KMS-11 (cell line): Measurements from ENCODE around the gene TASP1.
A peak's percentile ranks its signal among the peaks of the same experiment; 100 is the strongest.
"Not testable (repeated sequence)": the region's sequence is repeated elsewhere in the genome, so short reads cannot be mapped to it uniquely, and the experiment has no call there.

Experiments used
- H2AFZ ChIP-seq: fragments of 200-600 bp; sonication (generic); 2 replicates; pipeline ENCODE4 v1.6.1; 2016; ENCODE audit warnings: antibody characterized with exemption, mixed run types, low read depth
- H3K27ac ChIP-seq: fragments of 200-600 bp; sonication (generic); 2 replicates; pipeline ENCODE4 v1.6.1; 2016; ENCODE audit warnings: mild to moderate bottlenecking, mixed run types
- H3K27me3 ChIP-seq: fragments of 200-600 bp; sonication (generic); 2 replicates; pipeline ENCODE4 v1.6.1; 2017; ENCODE audit warnings: mild to moderate bottlenecking, low read depth, mixed run types, moderate library complexity; ENCODE audit not compliant: insufficient read depth
- H3K36me3 ChIP-seq: fragments of 200-600 bp; sonication (generic); 2 replicates; pipeline ENCODE4 v1.6.1; 2017; ENCODE audit warnings: mild to moderate bottlenecking, mixed run types; ENCODE audit not compliant: insufficient read depth
- H3K4me1 ChIP-seq: fragments of 200-600 bp; sonication (generic); 2 replicates; pipeline ENCODE4 v1.6.1; 2016; ENCODE audit warnings: mild to moderate bottlenecking, low read depth, mixed run types; ENCODE audit not compliant: poor library complexity, severe bottlenecking
- H3K4me2 ChIP-seq: fragments of 200-600 bp; sonication (generic); 2 replicates; pipeline ENCODE4 v1.7.0; 2016; ENCODE audit warnings: mild to moderate bottlenecking, mixed run types
- H3K4me3 ChIP-seq: fragments of 200-600 bp; sonication (generic); IDR thresholded peaks from 2 replicates; pipeline ENCODE4 v1.6.1; 2017; ENCODE audit warnings: low read depth, low read length, mixed read lengths; ENCODE audit not compliant: insufficient read depth
- H3K79me2 ChIP-seq: fragments of 200-600 bp; sonication (generic); 2 replicates; pipeline ENCODE4 v1.6.1; 2016; ENCODE audit warnings: low read depth, mixed run types; ENCODE audit not compliant: insufficient read depth
- H3K9ac ChIP-seq: fragments of 200-600 bp; sonication (generic); 2 replicates; pipeline ENCODE4 v1.6.1; 2016; ENCODE audit warnings: mild to moderate bottlenecking, mixed run types
- H4K20me1 ChIP-seq: fragments of 200-600 bp; sonication (generic); 2 replicates; pipeline ENCODE4 v1.6.1; 2016; ENCODE audit warnings: mild to moderate bottlenecking, mixed run types; ENCODE audit not compliant: insufficient read depth
- TF ChIP-seq, protein P1 (sequence below): fragments of 200-600 bp; sonication (generic); conservative IDR thresholded peaks from 2 replicates; pipeline ENCODE4 v1.6.1; 2017; ENCODE audit warnings: low read depth, mild to moderate bottlenecking, antibody characterized with exemption, low read length, moderate library complexity, mixed read lengths

The TASP1 gene

GRCh38 chr20:13644010-13644409, 5.3 kb upstream of the TASP1 start:
- H3K27ac ChIP-seq, result no peak overlapping the region
- H3K9ac ChIP-seq, result no peak overlapping the region
- H3K27me3 ChIP-seq, result no peaks in the 10 kb centered on the region
- H3K4me1 ChIP-seq, result no peaks in the 10 kb centered on the region
- H3K4me2 ChIP-seq, result no peak overlapping the region
- TF ChIP-seq, protein P1, sequence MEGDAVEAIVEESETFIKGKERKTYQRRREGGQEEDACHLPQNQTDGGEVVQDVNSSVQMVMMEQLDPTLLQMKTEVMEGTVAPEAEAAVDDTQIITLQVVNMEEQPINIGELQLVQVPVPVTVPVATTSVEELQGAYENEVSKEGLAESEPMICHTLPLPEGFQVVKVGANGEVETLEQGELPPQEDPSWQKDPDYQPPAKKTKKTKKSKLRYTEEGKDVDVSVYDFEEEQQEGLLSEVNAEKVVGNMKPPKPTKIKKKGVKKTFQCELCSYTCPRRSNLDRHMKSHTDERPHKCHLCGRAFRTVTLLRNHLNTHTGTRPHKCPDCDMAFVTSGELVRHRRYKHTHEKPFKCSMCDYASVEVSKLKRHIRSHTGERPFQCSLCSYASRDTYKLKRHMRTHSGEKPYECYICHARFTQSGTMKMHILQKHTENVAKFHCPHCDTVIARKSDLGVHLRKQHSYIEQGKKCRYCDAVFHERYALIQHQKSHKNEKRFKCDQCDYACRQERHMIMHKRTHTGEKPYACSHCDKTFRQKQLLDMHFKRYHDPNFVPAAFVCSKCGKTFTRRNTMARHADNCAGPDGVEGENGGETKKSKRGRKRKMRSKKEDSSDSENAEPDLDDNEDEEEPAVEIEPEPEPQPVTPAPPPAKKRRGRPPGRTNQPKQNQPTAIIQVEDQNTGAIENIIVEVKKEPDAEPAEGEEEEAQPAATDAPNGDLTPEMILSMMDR, result no peak
- H3K79me2 ChIP-seq, result no peaks in the 10 kb centered on the region
- no peak overlapping the region for H3K4me3 ChIP-seq
- H4K20me1 ChIP-seq, result no peaks in the 10 kb centered on the region
- no peaks in the 10 kb centered on the region for H3K36me3 ChIP-seq
- H2AFZ ChIP-seq, result no peak overlapping the region

GRCh38 chr20:13639150-13639497, 392 bp upstream of the TASP1 start:
- Histone ChIP-seq H2AFZ (peak overlapping the region; percentile 96), H3K36me3 (no peaks in the 10 kb centered on the region), H3K4me3 (no peak overlapping the region), H3K4me2 (peak overlapping the region; percentile 83), H3K9ac (no peak overlapping the region; the same call in 1 of the 2 replicates), H3K27ac (no peak overlapping the region), H3K4me1 (peaks cover 11% of the 10 kb centered on the region), H3K27me3 (no peaks in the 10 kb centered on the region), H3K79me2 (peaks cover 7% of the 10 kb centered on the region; the same call in 1 of the 2 replicates), H4K20me1 (no peaks in the 10 kb centered on the region)
- TF ChIP-seq, protein P1, result no peak

DNA sequence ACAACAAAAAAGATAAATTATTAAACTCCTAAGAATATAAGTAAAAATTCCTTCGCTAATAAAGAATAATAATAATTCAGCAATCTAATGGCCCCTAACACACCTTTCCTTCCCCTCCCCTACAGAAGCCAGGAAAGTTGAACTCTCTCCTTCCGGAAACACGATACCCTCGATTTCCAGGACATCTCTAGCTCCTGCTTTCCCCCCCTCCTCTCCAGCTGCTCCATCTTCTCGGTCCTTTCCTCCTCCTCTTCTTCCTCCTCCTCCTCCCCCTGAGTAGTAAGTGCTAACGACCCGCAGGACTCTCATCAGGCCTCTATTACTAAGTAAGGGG, 603 bp downstream of the TASP1 start:
- Histone ChIP-seq H3K4me3 (no peak overlapping the region), H3K27me3 (no peaks in the 10 kb centered on the region), H3K9ac (peak overlapping the region; percentile 61; the same call in 1 of the 2 replicates), H3K36me3 (no peaks in the 10 kb centered on the region), H3K4me1 (peaks cover 11% of the 10 kb centered on the region), H3K4me2 (peak overlapping the region; percentile 71), H2AFZ (peak overlapping the region; percentile 96; the same call in 1 of the 2 replicates), H3K27ac (peak overlapping the region; percentile 35; the same call in 1 of the 2 replicates), H3K79me2 (peaks cover 7% of the 10 kb centered on the region; the same call in 1 of the 2 replicates), H4K20me1 (no peaks in the 10 kb centered on the region)
- TF ChIP-seq, protein P1, result no peak

DNA sequence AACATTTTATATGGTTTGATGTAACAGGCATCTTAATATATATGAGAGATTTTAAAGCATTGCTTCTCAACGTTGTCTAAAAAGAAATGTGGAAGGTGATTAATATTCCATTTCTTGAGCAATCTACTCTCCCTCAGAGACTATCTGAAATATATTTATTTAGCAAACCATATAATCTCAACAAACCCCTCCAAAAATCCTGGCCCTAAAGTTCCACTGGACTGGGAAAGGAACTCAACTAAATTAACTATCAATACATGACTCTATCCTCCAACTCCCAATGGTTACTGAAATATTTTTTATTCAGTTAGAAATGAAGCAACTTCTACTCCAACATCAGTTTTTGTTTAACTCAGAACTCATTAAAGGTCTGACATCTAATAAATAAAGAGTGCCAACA, 6.3 kb downstream of the TASP1 start:
- H4K20me1 ChIP-seq, result no peaks in the 10 kb centered on the region
- H3K4me2 ChIP-seq, result no peak overlapping the region
- H3K4me1 ChIP-seq, result peaks cover 4% of the 10 kb centered on the region
- no peak overlapping the region for H3K9ac ChIP-seq
- no peaks in the 10 kb centered on the region for H3K36me3 ChIP-seq
- H3K27me3 ChIP-seq, result no peaks in the 10 kb centered on the region
- no peak overlapping the region for H3K27ac ChIP-seq
- peaks cover 2% of the 10 kb centered on the region; the same call in 1 of the 2 replicates for H3K79me2 ChIP-seq
- no peak overlapping the region for H2AFZ ChIP-seq
- TF ChIP-seq, protein P1, result no peak
- H3K4me3 ChIP-seq, result no peak overlapping the region

GRCh38 chr20:13627525-13627924, 11.2 kb downstream of the TASP1 start:
- H3K4me1 ChIP-seq, H3K27ac ChIP-seq, H3K79me2 ChIP-seq: not testable (repeated sequence)

More at GRCh38 chr20:13627525-13627924, 11.2 kb downstream of the TASP1 start:
- H3K9ac ChIP-seq, H2AFZ ChIP-seq, H3K4me2 ChIP-seq, H3K4me3 ChIP-seq, H3K27me3 ChIP-seq, H3K36me3 ChIP-seq, H4K20me1 ChIP-seq: not testable (repeated sequence)
